ENCODE measurements around the gene ZBTB40. TPM values are rescaled to one million over a fixed set of nuclear protein-coding genes. Genes with fewer than 3 reads are reported as not detected.

Gene ZBTB40
- polyA plus RNA-seq, 2 donors = 3.7 to 5.3 TPM

DNA sequence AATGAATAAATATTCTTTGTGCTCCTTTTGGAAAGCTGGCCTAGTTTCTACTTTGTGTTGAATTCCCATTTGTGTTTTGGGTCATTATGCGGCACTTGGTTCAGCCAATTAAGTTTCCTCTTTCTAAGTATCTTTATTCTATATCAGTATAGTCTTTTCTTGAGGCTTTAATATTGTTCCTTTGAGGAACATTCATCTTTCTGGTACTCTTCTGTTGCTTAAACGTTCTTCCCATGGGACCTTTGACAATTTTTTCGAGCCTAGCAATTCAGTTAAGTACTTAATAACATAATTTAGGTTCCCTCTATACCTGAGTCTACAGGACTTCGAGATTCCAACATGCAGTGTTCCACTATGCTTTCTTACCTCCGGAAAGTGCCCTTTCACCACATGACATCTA lies 24.9 kb downstream of the ZBTB40 start:
- H3K4me1 ChIP-seq (ENCODE audit: control insufficient read depth in 2 of 2, insufficient read depth in 2 of 2, low read length in 1 of 2) = peaks cover 0 to 2% of the 10 kb centered on the region in 2 donors
- no peaks in the 10 kb centered on the region for H3K27me3 ChIP-seq (ENCODE audit: control insufficient read depth in 1 of 2, insufficient read depth in 2 of 2, low read length in 2 of 2)
- H3K36me3 ChIP-seq (ENCODE audit: control insufficient read depth in 2 of 2, insufficient read depth in 2 of 2, low read length in 1 of 2) = no peaks in the 10 kb centered on the region
- H3K27ac ChIP-seq (ENCODE audit: low read depth in 2 of 2, low read length in 1 of 2) = no peak overlapping the region
- H3K9me3 ChIP-seq (ENCODE audit: control insufficient read depth in 2 of 2, insufficient read depth in 1 of 2, low read depth in 1 of 2, low read length in 1 of 2) = no peaks in the 10 kb centered on the region
- no peak overlapping the region for H3K4me3 ChIP-seq (ENCODE audit: low read depth in 1 of 2, low read length in 2 of 2)
- 89 to 91% methylated on average over 5 of the region's 5 CpGs for WGBS, 2 donors

DNA sequence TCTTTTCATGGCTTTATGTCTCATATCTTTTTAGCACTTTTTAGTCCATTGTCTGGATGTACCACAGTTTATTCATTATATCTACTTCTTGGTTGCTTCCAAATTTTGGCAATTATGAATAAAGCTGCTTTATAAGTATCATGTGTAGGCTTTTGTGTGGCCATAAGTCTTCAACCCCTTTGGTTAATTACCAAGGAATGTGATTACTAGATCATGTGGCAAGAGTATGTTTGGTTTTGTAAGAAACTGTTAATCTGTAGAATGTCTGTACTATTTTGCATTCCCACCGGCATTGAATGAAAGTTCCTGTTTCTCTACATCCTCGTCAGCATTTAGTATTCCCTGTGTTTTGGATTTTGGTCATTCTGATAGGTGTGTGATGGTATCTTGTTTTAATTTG lies 31.5 kb downstream of the ZBTB40 start:
- Histone ChIP-seq H3K4me1 (ENCODE audit: control insufficient read depth in 2 of 2, insufficient read depth in 2 of 2, low read length in 1 of 2) (no peaks in the 10 kb centered on the region), H3K4me3 (ENCODE audit: low read depth in 1 of 2, low read length in 2 of 2) (no peak overlapping the region), H3K27ac (ENCODE audit: low read depth in 2 of 2, low read length in 1 of 2) (no peak overlapping the region), H3K27me3 (ENCODE audit: control insufficient read depth in 1 of 2, insufficient read depth in 2 of 2, low read length in 2 of 2) (no peaks in the 10 kb centered on the region), H3K36me3 (ENCODE audit: control insufficient read depth in 2 of 2, insufficient read depth in 2 of 2, low read length in 1 of 2) (no peaks in the 10 kb centered on the region), H3K9me3 (ENCODE audit: control insufficient read depth in 2 of 2, insufficient read depth in 1 of 2, low read depth in 1 of 2, low read length in 1 of 2) (no peaks in the 10 kb centered on the region)
- WGBS, 2 donors = 93 to 95% methylated on average over 2 of the region's 2 CpGs

DNA sequence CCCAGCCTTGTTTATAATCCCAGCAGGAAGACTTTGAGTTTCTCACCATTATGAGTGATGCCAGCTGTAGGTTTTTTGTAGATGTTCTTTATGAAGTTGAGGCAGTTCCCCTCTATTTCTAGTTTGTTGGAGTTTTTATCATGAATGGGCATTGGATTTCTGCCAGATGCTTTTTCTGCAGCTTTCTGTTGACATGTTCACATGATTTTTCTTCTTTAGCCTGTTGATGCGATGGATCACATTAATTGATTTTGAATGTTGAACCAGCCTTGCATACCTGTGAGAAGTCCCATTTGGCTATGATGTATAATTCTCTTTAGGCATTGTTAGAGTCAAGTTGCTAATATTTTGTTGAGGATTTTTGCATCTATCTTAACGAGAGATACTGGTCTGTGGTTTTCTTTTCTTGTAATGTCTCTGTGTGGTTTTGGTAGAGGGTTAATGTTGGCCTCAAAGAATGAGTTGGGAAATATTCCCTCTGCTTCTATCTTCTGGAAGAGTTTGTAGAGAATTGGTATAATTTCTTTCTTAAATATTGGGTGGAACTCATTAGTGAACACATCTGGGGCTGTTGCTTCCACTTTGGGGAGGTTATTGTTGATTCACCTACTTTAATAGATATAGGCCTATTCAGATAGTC lies 33.2 kb downstream of the ZBTB40 start:
- Histone ChIP-seq H3K27me3 (ENCODE audit: control insufficient read depth in 1 of 2, insufficient read depth in 2 of 2, low read length in 2 of 2) (no peaks in the 10 kb centered on the region), H3K27ac (ENCODE audit: low read depth in 2 of 2, low read length in 1 of 2) (no peak overlapping the region), H3K36me3 (ENCODE audit: control insufficient read depth in 2 of 2, insufficient read depth in 2 of 2, low read length in 1 of 2) (peaks cover 0 to under 1% of the 10 kb centered on the region in 2 donors), H3K9me3 (ENCODE audit: control insufficient read depth in 2 of 2, insufficient read depth in 1 of 2, low read depth in 1 of 2, low read length in 1 of 2) (no peaks in the 10 kb centered on the region), H3K4me3 (ENCODE audit: low read depth in 1 of 2, low read length in 2 of 2) (no peak overlapping the region), H3K4me1 (ENCODE audit: control insufficient read depth in 2 of 2, insufficient read depth in 2 of 2, low read length in 1 of 2) (no peaks in the 10 kb centered on the region)
- 88 to 90% methylated on average over 2 of the region's 2 CpGs for WGBS, 2 donors

DNA sequence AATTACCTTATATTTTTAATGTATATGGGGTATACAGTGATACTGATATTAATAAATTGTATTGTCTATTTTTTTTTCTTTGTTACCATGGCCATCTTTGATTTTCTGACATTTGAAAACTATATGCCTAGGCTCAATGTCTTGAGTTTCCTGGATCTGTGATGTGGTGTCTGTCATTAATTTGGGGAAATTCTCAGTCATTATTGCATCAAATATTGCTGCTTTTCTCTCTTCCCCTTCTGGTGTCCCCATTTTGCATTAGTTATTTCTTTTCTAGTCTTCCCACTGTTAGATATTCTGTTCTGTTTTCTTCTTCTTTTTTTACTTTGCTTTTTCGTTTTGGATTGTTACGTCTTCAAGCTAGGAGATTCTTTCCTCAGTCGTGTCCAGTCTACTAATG lies 33.8 kb downstream of the ZBTB40 start:
- WGBS, 2 donors = 95 to 96% methylated on average over 3 of the region's 3 CpGs
- no peaks in the 10 kb centered on the region for H3K9me3 ChIP-seq (ENCODE audit: control insufficient read depth in 2 of 2, insufficient read depth in 1 of 2, low read depth in 1 of 2, low read length in 1 of 2)
- H3K27me3 ChIP-seq (ENCODE audit: control insufficient read depth in 1 of 2, insufficient read depth in 2 of 2, low read length in 2 of 2) = no peaks in the 10 kb centered on the region
- no peak overlapping the region for H3K27ac ChIP-seq (ENCODE audit: low read depth in 2 of 2, low read length in 1 of 2)
- peaks cover 3 to 7% of the 10 kb centered on the region in 2 donors for H3K36me3 ChIP-seq (ENCODE audit: control insufficient read depth in 2 of 2, insufficient read depth in 2 of 2, low read length in 1 of 2)
- H3K4me1 ChIP-seq (ENCODE audit: control insufficient read depth in 2 of 2, insufficient read depth in 2 of 2, low read length in 1 of 2) = no peaks in the 10 kb centered on the region
- no peak overlapping the region for H3K4me3 ChIP-seq (ENCODE audit: low read depth in 1 of 2, low read length in 2 of 2)

DNA sequence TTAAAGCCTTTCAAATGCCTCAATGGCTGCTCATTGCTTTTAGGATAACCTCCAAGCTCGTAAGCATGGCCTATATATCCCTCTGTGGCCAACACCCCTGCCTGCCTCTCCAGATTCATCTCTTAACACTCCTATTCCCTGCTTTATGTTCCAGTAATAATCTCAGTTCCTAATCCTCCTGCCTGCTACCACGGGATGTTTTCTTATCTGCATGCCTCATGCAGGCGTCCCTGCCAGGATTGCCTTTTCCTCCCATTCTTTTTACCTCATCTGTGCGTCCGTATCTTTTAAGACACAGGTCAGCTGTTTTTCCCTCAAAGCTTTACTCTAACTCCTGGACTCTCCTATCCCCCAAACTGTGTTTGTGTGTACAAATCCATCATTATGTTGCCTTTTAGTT lies 36.1 kb downstream of the ZBTB40 start:
- peaks cover 3 to 11% of the 10 kb centered on the region in 2 donors for H3K36me3 ChIP-seq (ENCODE audit: control insufficient read depth in 2 of 2, insufficient read depth in 2 of 2, low read length in 1 of 2)
- WGBS, 2 donors = 74 to 76% methylated on average over 5 of the region's 5 CpGs
- no peak overlapping the region for H3K27ac ChIP-seq (ENCODE audit: low read depth in 2 of 2, low read length in 1 of 2)
- no peak overlapping the region for H3K4me3 ChIP-seq (ENCODE audit: low read depth in 1 of 2, low read length in 2 of 2)
- H3K27me3 ChIP-seq (ENCODE audit: control insufficient read depth in 1 of 2, insufficient read depth in 2 of 2, low read length in 2 of 2) = no peaks in the 10 kb centered on the region
- H3K4me1 ChIP-seq (ENCODE audit: control insufficient read depth in 2 of 2, insufficient read depth in 2 of 2, low read length in 1 of 2) = no peaks in the 10 kb centered on the region
- H3K9me3 ChIP-seq (ENCODE audit: control insufficient read depth in 2 of 2, insufficient read depth in 1 of 2, low read depth in 1 of 2, low read length in 1 of 2) = no peaks in the 10 kb centered on the region

DNA sequence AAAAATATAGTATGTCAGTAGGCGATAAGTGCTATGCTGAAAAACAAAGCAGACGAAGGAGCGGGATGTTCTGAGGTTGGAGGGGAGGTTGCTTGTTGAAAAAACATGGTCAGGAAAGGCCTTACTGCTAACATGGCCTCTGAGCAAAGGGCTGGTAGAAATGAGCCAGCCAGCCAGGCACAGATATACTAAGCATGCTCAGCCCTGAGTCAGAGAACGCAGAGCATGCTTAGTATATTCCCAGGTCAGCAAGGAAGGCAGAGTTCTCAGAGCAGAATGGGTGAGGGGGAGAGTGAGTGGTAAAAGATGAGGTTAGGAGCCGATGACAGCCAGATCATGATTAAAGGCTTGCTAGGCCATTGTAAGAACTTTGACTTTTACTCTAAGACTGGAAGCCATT lies 36.7 kb downstream of the ZBTB40 start:
- WGBS, 2 donors = 93 to 99% methylated on average over 5 of the region's 5 CpGs
- Histone ChIP-seq H3K4me3 (ENCODE audit: low read depth in 1 of 2, low read length in 2 of 2) (no peak overlapping the region), H3K27ac (ENCODE audit: low read depth in 2 of 2, low read length in 1 of 2) (no peak overlapping the region)

DNA sequence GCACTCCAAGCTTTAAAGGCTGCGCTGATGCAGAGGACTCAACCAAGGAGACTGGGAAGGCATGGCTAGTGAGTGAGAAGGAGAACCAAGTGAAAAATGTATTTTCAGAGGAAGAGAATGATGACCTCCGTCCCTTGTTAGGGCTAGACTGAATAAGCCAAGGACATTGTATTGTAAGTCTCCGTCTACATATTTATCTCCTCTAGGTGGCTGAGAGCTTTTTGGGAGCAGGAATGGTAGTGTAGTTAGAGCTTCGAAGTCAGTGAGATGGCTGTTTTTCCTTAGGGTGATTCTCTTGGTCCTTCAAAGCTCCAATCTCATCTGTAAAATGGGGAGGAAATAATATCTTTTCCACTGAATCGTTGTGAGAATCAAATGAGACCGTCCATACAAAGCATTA lies 37.6 kb downstream of the ZBTB40 start:
- 89 to 95% methylated on average over 6 of the region's 6 CpGs for WGBS, 2 donors
- H3K9me3 ChIP-seq (ENCODE audit: control insufficient read depth in 2 of 2, insufficient read depth in 1 of 2, low read depth in 1 of 2, low read length in 1 of 2) = no peaks in the 10 kb centered on the region
- no peaks in the 10 kb centered on the region for H3K27me3 ChIP-seq (ENCODE audit: control insufficient read depth in 1 of 2, insufficient read depth in 2 of 2, low read length in 2 of 2)
- H3K4me3 ChIP-seq (ENCODE audit: low read depth in 1 of 2, low read length in 2 of 2) = no peak overlapping the region
- H3K27ac ChIP-seq (ENCODE audit: low read depth in 2 of 2, low read length in 1 of 2) = no peak overlapping the region
- no peaks in the 10 kb centered on the region for H3K4me1 ChIP-seq (ENCODE audit: control insufficient read depth in 2 of 2, insufficient read depth in 2 of 2, low read length in 1 of 2)
- peaks cover 3 to 11% of the 10 kb centered on the region in 2 donors for H3K36me3 ChIP-seq (ENCODE audit: control insufficient read depth in 2 of 2, insufficient read depth in 2 of 2, low read length in 1 of 2)

More for the DNA sequence above, 36.7 kb downstream of the ZBTB40 start:
- Histone ChIP-seq H3K9me3 (ENCODE audit: control insufficient read depth in 2 of 2, insufficient read depth in 1 of 2, low read depth in 1 of 2, low read length in 1 of 2) (no peaks in the 10 kb centered on the region), H3K36me3 (ENCODE audit: control insufficient read depth in 2 of 2, insufficient read depth in 2 of 2, low read length in 1 of 2) (peaks cover 3 to 11% of the 10 kb centered on the region in 2 donors), H3K27me3 (ENCODE audit: control insufficient read depth in 1 of 2, insufficient read depth in 2 of 2, low read length in 2 of 2) (no peaks in the 10 kb centered on the region), H3K4me1 (ENCODE audit: control insufficient read depth in 2 of 2, insufficient read depth in 2 of 2, low read length in 1 of 2) (no peaks in the 10 kb centered on the region)

DNA sequence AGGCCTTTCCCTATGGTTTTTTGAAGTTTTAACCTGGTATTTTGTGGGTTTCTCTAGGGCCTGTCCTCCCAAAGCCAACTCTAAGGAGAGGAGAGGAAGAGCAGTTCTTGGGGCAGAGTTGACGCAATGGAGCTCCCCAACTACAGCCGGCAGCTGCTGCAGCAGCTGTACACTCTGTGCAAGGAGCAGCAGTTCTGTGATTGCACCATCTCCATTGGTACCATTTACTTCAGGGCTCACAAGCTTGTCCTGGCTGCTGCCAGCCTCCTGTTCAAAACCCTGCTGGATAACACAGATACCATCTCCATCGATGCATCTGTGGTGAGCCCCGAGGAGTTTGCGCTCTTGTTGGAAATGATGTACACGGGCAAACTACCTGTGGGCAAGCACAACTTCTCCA lies 38.2 kb downstream of the ZBTB40 start:
- 94% methylated on average over 6 of the region's 6 CpGs for WGBS, 2 donors
- H3K36me3 ChIP-seq (ENCODE audit: control insufficient read depth in 2 of 2, insufficient read depth in 2 of 2, low read length in 1 of 2) = peaks cover 6 to 11% of the 10 kb centered on the region in 2 donors

DNA sequence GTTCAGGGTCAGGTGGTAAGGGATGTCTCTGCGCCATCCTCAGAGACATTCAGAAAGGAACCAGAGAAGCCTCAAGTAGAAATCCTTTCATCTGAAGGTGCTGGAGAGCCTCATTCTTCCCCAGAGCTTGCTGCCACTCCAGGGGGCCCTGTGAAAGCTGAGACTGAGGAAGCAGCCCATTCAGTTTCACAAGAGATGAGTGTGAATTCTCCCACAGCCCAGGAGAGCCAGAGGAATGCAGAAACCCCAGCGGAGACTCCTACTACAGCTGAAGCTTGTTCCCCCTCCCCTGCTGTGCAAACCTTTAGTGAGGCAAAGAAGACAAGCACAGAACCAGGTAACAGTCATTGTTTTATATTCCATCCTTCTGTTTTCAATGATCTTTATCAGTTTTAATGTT lies 38.7 kb downstream of the ZBTB40 start:
- Histone ChIP-seq H3K36me3 (ENCODE audit: control insufficient read depth in 2 of 2, insufficient read depth in 2 of 2, low read length in 1 of 2) (peaks cover 6 to 11% of the 10 kb centered on the region in 2 donors), H3K9me3 (ENCODE audit: control insufficient read depth in 2 of 2, insufficient read depth in 1 of 2, low read depth in 1 of 2, low read length in 1 of 2) (no peaks in the 10 kb centered on the region), H3K4me1 (ENCODE audit: control insufficient read depth in 2 of 2, insufficient read depth in 2 of 2, low read length in 1 of 2) (no peaks in the 10 kb centered on the region), H3K27ac (ENCODE audit: low read depth in 2 of 2, low read length in 1 of 2) (no peak overlapping the region), H3K27me3 (ENCODE audit: control insufficient read depth in 1 of 2, insufficient read depth in 2 of 2, low read length in 2 of 2) (no peaks in the 10 kb centered on the region), H3K4me3 (ENCODE audit: low read depth in 1 of 2, low read length in 2 of 2) (no peak overlapping the region)
- 95 to 98% methylated on average over 2 of the region's 2 CpGs for WGBS, 2 donors

More for the DNA sequence above, 38.2 kb downstream of the ZBTB40 start:
- no peak overlapping the region for H3K27ac ChIP-seq (ENCODE audit: low read depth in 2 of 2, low read length in 1 of 2)
- H3K4me1 ChIP-seq (ENCODE audit: control insufficient read depth in 2 of 2, insufficient read depth in 2 of 2, low read length in 1 of 2) = no peaks in the 10 kb centered on the region
- H3K9me3 ChIP-seq (ENCODE audit: control insufficient read depth in 2 of 2, insufficient read depth in 1 of 2, low read depth in 1 of 2, low read length in 1 of 2) = no peaks in the 10 kb centered on the region
- H3K4me3 ChIP-seq (ENCODE audit: low read depth in 1 of 2, low read length in 2 of 2) = no peak overlapping the region
- H3K27me3 ChIP-seq (ENCODE audit: control insufficient read depth in 1 of 2, insufficient read depth in 2 of 2, low read length in 2 of 2) = no peaks in the 10 kb centered on the region

DNA sequence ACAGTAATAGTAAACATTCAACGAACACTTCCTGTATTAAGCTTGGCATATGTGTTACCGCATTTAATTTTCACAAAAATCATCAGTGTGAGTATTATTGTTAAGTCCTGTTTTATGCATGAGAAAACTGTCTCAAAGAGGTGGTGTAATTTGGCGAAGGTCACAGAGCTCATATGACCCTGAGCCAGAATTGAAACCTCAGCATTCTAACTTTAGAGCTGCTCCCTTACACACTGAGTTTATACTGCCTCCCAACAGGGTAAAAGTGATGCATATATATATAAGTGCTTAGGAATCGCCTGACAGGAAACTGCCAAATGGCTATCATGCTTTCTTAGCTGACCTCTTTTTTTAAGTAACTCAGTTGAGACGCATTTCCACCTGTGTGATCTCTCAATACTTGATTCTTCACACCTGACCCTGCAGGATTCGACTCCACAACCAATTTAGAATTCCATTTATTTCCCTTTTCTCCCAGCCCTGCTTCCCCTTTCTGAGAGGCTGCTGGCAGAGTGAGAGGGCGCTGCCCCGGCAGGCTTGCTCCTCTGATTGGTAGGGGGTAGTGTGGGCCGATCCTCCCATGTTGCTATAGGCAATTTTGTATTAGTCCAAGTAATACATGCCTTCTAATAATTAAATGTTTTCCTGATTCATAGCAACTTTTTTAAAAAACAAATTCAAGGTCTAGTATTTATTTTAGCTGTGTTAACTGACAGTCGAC lies 40.5 kb downstream of the ZBTB40 start:
- peaks cover 6 to 14% of the 10 kb centered on the region in 2 donors for H3K36me3 ChIP-seq (ENCODE audit: control insufficient read depth in 2 of 2, insufficient read depth in 2 of 2, low read length in 1 of 2)
- 85 to 89% methylated on average over 10 of the region's 10 CpGs for WGBS, 2 donors
- no peak overlapping the region for H3K27ac ChIP-seq (ENCODE audit: low read depth in 2 of 2, low read length in 1 of 2)
- H3K9me3 ChIP-seq (ENCODE audit: control insufficient read depth in 2 of 2, insufficient read depth in 1 of 2, low read depth in 1 of 2, low read length in 1 of 2) = no peaks in the 10 kb centered on the region
- H3K27me3 ChIP-seq (ENCODE audit: control insufficient read depth in 1 of 2, insufficient read depth in 2 of 2, low read length in 2 of 2) = no peaks in the 10 kb centered on the region
- H3K4me3 ChIP-seq (ENCODE audit: low read depth in 1 of 2, low read length in 2 of 2) = no peak overlapping the region
- H3K4me1 ChIP-seq (ENCODE audit: control insufficient read depth in 2 of 2, insufficient read depth in 2 of 2, low read length in 1 of 2) = no peaks in the 10 kb centered on the region
